Immature natural killer cell (primary cell): ENCODE data around the gene CFAP91. TPM values are rescaled to one million over a fixed set of nuclear protein-coding genes. Genes with fewer than 3 reads are reported as not detected.
A peak's percentile ranks its signal among the peaks of the same experiment; 100 is the strongest.

ENCODE experiments used
- DNase-seq, 3 donors: peaks; one replicate each; pipeline ENCODE4 v3.0.0; 2022; ENCODE audit warnings: mixed read lengths in 1 of 3
- H3K27ac Mint-ChIP-seq, 6 donors: one replicate each; pipeline ENCODE4 v1.8.0; 2020; ENCODE audit warnings: mixed read lengths in 6 of 6, mild to moderate bottlenecking in 5 of 6, inconsistent platforms in 4 of 6, moderate library complexity in 3 of 6
- H3K27me3 Mint-ChIP-seq, 3 donors: one replicate each; pipeline ENCODE4 v1.8.0; 2020 to 2021; ENCODE audit warnings: low read depth in 3 of 3, mild to moderate bottlenecking in 3 of 3, mixed read lengths in 3 of 3, moderate library complexity in 3 of 3, inconsistent platforms in 1 of 3
- H3K36me3 Mint-ChIP-seq, 3 donors: one replicate each; pipeline ENCODE4 v1.8.0; 2020; ENCODE audit warnings: mixed read lengths in 3 of 3, inconsistent platforms in 2 of 3, mild to moderate bottlenecking in 2 of 3
- H3K4me1 Mint-ChIP-seq, 2 donors: one replicate each; pipeline ENCODE4 v1.8.0; 2020; ENCODE audit warnings: inconsistent platforms in 2 of 2, mild to moderate bottlenecking in 2 of 2, mixed read lengths in 2 of 2, moderate library complexity in 1 of 2
- H3K4me3 Mint-ChIP-seq, 5 donors: one replicate each; pipeline ENCODE4 v1.8.0; 2020; ENCODE audit warnings: mild to moderate bottlenecking in 5 of 5, mixed read lengths in 5 of 5, inconsistent platforms in 3 of 5, moderate library complexity in 3 of 5
- H3K9me3 Mint-ChIP-seq, 6 donors: one replicate each; pipeline ENCODE4 v1.8.0; 2020; ENCODE audit warnings: mild to moderate bottlenecking in 6 of 6, mixed read lengths in 6 of 6, inconsistent platforms in 4 of 6, moderate library complexity in 3 of 6
- polyA plus RNA-seq, 3 donors: library from polyadenylated mRNA; unstranded; fragments of 300-500 nt; fragmentation: Illumina TruSeq; gene quantifications; one replicate each; pipeline ENCODE4 v1.2.3, GENCODE V29; 2021

Gene CFAP91
- polyA plus RNA-seq, result not detected

DNA sequence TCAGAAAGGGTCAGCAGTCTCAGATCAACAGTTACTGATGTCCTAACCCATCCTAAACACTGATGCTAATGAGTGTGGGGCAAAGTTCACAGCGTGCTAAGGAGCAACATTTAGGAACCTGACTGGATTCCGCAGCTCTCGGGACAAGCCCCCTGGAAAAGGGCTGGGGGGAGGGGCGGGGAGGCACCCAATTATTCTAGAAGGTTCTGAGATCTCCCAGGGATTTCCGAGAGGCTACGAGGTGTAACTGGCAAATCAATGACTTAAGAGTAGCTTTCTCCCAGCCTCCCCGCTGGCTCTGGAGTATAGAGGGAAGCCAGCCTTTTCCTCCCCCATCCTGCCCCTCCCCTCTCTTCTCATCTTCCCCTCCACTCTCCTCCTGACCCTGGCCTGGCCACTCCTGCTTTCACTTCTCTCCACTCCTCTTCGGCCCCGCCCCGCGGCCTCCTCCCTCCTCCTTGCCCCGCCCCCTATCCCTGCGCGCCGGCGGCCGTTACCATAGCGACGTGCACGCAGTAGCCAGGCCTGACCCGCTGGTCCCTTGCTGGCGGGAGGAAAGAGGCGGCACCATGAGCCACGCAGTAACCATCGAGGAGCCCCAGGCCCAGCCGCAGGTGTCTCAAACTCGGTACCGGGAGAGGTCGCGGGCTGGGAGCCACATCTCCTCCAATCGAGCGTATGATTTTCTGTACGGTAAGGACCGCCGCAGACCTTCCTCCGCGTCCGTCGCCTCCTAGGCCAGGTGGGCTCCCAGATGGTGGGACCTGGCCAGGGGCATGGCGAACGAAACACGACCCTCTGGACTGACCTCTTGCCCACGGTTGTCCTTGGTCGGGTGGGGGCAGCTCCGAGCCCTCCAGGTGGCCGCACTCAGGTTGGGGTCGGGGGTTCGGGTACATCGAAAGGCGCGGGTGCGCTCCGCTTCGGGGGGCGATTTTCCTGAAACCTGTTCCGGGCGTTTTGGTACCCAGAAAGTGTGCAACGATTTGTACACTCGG lies at the start of gene CFAP91:
Gene CFAP91, plus strand, starts transcription at position 493 of the 998 bp plus-strand sequence. Its CDS starts 77 bp downstream, at position 570.
- H3K4me3 Mint-ChIP-seq, result peak within 1 kb of the TSS; percentile 74 to 83 (median 78)
- no peaks in the 10 kb centered on the region for H3K36me3 Mint-ChIP-seq
- peak within 1 kb of the TSS in 5 of 6 donors; percentile 43 to 73 (median 69) for H3K27ac Mint-ChIP-seq
- peaks cover 2 to 4% (median 4%) of the 10 kb centered on the region in 3 donors for H3K27me3 Mint-ChIP-seq
- peaks cover 30 to 44% of the 10 kb centered on the region in 2 donors for H3K4me1 Mint-ChIP-seq
- peak; percentile 84 to 86 (median 84) for DNase-seq
- H3K9me3 Mint-ChIP-seq, result no peaks in the 10 kb centered on the region

DNA sequence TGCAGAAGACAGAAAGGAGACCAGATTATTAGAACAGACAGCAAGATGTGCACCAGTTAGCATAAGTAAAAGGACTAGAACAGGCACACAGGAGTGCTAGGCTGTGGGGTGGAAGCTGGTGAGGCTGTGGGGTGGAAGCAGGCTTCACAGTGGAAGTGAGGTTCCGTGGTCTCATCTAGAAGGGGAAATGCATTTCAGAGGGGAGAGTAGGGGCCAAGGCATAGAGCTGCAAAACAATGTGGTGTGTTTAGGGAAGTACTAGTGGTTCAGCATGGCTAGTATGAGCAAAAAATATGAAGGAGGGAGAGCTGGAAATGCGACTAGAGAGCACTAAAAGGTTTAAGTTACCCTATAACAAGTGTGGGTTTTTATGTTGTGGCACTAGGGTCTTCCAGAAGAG lies 48.9 kb upstream of the CFAP91 start:
- peaks cover 0 to 35% (median 30%) of the 10 kb centered on the region in 3 donors for H3K36me3 Mint-ChIP-seq
- DNase-seq, result no peak
- H3K27me3 Mint-ChIP-seq, result no peaks in the 10 kb centered on the region
- H3K27ac Mint-ChIP-seq, result no peak overlapping the region
- no peak overlapping the region for H3K4me3 Mint-ChIP-seq
- H3K9me3 Mint-ChIP-seq, result no peaks in the 10 kb centered on the region
- no peaks in the 10 kb centered on the region for H3K4me1 Mint-ChIP-seq

DNA sequence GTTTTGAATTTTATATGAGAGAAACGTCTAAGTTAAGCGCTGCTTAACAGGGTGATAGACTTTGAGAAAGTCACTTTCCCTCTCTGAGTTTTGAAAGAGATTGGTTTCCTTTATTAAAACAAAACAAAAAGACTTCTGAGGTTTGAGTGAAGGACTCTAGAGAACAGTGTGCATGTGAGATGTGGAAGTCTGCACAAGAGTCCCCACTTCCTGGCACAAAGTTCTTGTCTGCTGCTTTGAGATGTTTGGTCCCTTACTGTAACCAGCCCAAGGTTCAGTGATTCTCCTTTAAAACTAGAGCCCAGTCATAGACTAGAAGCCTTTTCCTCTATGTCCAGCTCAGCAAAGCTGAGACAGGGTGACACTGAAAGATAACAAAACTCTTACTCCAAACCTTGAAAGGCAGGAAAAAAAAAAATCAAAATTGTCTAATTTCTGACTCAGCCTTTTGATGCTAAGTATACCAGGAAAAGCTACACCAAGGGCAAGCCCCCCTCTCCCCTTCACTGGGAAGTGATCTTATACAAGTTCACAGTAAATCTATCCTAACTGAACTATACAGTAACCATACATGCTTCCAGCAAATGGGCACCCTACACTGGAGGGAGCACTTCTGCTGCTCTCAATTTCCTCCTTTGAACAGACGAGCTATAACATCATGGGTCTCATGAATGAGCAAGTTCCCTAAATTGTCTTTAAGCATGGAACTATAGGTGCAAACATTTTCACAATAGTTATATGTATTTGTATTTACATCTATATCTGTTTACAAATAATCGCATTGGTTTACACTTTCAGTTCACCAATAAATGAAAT lies 44.7 kb upstream of the CFAP91 start:
- H3K4me1 Mint-ChIP-seq, result no peaks in the 10 kb centered on the region

DNA sequence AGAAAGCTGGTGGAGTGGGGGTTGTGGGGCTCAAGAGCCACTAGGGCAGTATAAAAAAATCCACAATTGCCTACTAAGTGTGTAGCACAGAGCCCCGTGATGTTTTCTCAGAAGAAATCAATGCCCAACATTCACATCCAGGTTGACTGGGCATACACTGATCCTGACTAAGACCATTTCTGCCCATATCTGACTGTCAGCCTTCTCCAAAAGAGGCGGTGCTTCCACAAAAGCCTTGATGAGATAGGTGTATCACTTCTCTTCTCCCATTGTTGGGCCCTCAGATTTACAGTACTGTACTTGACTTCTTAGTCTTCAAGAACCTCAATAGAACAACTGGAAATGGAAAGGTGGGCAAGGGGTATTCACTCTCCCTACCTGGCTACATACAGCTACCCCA lies 43.8 kb upstream of the CFAP91 start:
- Mint-ChIP-seq H3K9me3 (no peaks in the 10 kb centered on the region), H3K4me3 (no peak overlapping the region), H3K4me1 (no peaks in the 10 kb centered on the region)

More for the DNA sequence above, 44.7 kb upstream of the CFAP91 start:
- no peak for DNase-seq
- Mint-ChIP-seq H3K27ac (no peak overlapping the region), H3K4me3 (no peak overlapping the region), H3K9me3 (no peaks in the 10 kb centered on the region), H3K36me3 (peaks cover 4 to 30% (median 22%) of the 10 kb centered on the region in 3 donors), H3K27me3 (no peaks in the 10 kb centered on the region)

DNA sequence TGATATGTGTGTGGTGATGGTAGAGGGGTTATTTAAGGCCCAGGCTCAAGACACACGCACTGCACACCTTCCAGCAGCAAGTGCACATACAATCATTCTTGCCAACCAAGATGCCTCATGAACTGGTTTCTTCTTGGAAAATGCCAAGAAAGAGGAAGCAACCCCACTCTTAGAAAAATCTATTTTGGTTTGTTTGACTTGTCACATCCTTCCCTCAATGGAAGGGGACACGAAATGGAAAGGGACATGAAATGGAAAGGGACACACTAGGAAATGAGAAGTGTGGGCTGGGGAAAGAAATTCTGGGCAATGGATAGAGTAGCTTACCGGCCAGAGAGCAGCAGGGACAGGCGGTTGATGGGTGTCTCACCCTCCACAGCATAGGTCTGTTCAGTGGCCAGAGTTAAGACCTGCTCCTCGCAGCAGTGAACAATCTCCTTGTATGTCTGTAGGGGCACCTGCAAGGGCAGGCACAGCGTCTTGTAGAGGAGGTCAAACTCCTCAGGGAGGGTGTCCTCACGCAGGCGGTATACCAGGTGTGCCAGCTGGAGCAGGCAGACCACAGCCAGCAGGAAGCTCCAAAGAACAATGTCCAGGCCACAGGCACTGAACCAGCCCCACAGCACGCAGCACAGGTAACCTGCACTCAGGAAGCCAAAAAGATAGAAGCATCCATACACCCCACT lies 43.1 kb upstream of the CFAP91 start:
- Mint-ChIP-seq H3K36me3 (peaks cover 4 to 26% (median 22%) of the 10 kb centered on the region in 3 donors), H3K9me3 (no peaks in the 10 kb centered on the region), H3K27me3 (no peaks in the 10 kb centered on the region), H3K27ac (no peak overlapping the region), H3K4me1 (no peaks in the 10 kb centered on the region), H3K4me3 (no peak overlapping the region)
- no peak for DNase-seq

More for the DNA sequence above, 43.8 kb upstream of the CFAP91 start:
- H3K27me3 Mint-ChIP-seq, result no peaks in the 10 kb centered on the region
- H3K27ac Mint-ChIP-seq, result no peak overlapping the region
- no peak for DNase-seq
- peaks cover 4 to 27% (median 22%) of the 10 kb centered on the region in 3 donors for H3K36me3 Mint-ChIP-seq

DNA sequence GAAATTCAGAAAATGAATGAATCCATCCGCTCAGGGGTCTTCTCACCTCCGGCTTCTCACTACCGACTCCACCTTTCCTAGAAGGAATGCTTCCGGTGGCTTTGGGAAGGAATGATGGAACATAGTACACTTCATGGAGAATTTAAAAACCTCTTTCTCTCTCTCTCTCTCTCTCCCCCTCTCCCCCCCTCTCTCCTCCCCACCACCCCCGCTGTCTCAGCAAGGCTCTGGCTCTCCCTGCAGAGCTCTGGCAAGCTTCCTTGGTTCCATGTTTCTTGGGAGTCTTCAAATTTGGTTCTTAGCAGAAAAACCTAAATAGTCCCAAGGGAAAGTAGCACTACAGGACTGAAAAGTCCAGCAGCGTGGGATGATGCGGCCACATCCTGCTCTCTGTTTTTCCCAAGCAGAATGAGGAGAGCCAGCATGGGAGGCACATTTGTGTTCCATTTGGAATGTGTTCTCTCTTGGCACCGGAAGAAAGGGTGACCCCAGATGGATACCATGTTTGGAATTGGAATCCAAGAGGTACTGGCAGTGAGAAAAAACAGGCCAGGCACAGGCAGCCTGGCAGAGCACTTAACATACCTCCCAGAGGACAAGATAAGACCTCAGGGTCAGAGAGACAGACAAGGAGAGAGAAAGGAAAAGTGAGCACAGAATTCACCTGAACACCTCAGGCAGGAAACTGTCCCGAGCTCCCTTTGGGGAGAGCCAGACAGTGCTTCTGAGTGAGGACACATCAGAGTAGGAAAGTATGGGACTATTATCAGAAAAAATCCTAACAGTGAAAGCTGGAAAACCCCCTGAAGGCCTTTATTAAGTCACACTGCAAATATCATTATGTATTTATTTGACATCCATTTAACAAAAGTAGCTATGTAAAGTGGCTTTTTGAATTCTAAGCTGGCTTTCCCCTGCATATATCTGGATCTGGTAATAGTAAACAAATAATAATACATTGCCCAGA lies 42.1 kb upstream of the CFAP91 start, which contains the start of gene POPDC2:
Gene POPDC2, minus strand, starts transcription at position 116 of the 967 bp plus-strand sequence. CDS start 166 bp downstream, outside the sequence.
- Mint-ChIP-seq H3K27me3 (peaks cover 0 to 2% (median 0%) of the 10 kb centered on the region in 3 donors), H3K4me3 (no peak within 1 kb of the TSS), H3K27ac (no peak within 1 kb of the TSS), H3K9me3 (no peaks in the 10 kb centered on the region), H3K4me1 (no peaks in the 10 kb centered on the region), H3K36me3 (peaks cover 4 to 26% (median 18%) of the 10 kb centered on the region in 3 donors)
- DNase-seq, result no peak

DNA sequence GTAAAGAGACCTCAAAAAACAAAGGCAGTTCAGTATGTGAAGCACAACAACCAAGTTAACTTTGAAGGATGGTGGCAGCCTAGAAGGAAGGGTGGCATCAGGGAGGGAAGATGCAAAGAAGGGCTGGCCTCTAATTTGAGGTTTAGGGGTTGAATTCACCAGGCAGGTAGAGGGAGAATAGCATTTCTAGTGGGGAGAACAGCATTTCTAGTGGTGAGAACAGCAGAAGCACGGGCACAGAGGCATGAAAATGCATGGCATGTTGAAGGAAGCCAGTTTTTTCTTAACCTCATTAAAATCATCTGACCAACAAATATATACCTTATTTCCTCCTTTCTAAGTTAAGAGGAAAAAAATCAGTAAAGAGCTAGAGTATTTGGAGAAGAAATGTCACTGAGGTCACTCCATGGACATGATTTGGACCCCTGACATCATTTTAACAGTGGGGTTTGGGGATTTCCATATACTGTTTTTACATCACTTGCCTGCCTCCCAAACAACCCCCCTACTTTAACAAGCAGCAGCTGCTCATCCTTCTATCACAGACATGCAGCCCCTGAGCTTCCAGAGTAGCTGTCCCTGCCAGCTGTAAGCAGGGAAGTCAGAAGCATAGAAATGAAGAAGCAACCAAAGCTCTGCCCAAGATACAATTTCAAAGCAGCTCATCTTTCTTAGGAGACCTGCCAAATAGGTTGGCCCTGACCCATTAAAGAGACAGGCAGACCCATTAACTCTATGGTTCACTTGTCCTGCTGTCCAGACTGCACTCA lies 40.0 kb upstream of the CFAP91 start:
- Mint-ChIP-seq H3K4me1 (no peaks in the 10 kb centered on the region), H3K9me3 (no peaks in the 10 kb centered on the region), H3K36me3 (peaks cover 4 to 15% (median 9%) of the 10 kb centered on the region in 3 donors), H3K4me3 (no peak overlapping the region), H3K27me3 (peaks cover 0 to 2% (median 0%) of the 10 kb centered on the region in 3 donors), H3K27ac (peak overlapping the region in 1 of 6 donors; percentile 10)
- DNase-seq, result no peak

DNA sequence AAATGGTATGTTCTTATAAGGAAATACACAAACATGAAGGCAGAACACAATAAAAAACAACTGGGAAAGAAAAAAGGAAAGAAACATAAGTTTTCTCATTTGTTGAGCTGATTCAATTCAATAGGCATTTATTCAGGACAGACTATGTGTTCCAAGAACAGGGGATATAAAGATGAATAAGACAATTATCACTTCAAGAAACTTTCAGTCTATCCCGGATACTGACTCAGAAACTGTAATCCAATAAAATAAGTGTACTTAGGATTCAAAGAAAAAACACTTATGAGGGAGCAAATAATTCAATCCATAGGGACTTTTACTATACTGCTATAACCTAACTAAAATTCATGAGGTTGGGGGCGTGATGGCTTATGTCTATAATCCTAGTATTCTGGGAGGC lies 38.9 kb upstream of the CFAP91 start:
- Mint-ChIP-seq H3K9me3 (no peaks in the 10 kb centered on the region), H3K4me3 (no peak overlapping the region)

DNA sequence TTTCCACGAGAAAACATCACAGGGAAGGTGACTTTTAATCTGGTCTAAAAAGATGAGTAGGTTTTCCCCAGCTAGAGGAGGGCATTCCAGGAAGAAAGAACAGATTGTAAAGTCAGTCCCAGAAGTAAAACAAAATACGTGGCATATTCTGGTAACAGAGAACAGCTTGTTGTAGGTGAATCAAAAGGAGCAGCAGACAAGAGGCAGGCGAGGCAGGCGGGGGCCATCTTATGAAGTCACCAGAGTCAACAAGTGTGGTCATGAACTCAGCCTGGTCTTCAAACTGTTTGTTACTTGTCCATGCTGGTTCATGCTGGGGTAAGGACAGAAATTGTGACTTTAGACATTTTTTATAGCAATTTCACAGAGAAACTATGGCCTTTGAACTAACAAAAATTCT lies 38.5 kb upstream of the CFAP91 start:
- Mint-ChIP-seq H3K36me3 (peaks cover 4 to 6% (median 6%) of the 10 kb centered on the region in 3 donors), H3K27me3 (peaks cover 0 to 2% (median 0%) of the 10 kb centered on the region in 3 donors), H3K27ac (peak overlapping the region in 2 of 6 donors; percentile 12 to 21)

More for the DNA sequence above, 38.9 kb upstream of the CFAP91 start:
- Mint-ChIP-seq H3K4me1 (no peaks in the 10 kb centered on the region), H3K27ac (peak overlapping the region in 2 of 6 donors; percentile 21 to 59), H3K27me3 (peaks cover 0 to 2% (median 0%) of the 10 kb centered on the region in 3 donors), H3K36me3 (peaks cover 4 to 5% (median 5%) of the 10 kb centered on the region in 3 donors)
- no peak for DNase-seq

DNA sequence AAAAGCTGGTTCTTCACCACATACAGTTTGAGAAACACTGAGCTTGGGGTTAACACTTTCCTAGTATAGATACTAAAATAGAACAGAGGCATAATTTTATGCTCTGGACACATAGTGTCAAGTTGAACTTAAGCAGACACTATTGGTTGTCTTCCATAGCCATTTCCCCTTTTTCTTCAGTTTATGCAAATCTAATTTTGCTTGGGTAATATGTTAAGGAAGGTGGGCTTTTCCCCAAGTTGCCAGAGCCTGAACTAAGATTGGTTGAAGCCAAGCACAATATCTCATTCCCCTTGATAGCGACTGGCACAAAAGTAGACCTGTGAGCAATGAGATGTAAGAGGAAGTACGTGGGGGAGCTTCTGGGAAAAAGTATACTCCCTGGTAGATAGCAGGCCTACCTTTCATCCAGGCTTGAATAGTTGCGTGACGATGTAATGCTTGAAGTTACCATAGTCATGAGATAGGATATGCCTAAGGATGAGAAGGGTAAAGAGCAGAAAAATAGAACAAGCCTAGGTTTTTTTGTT lies 37.9 kb upstream of the CFAP91 start:
- H3K9me3 Mint-ChIP-seq, result no peaks in the 10 kb centered on the region
- no peak overlapping the region for H3K4me3 Mint-ChIP-seq
- DNase-seq, result no peak
- H3K27me3 Mint-ChIP-seq, result peaks cover 0 to 2% (median 0%) of the 10 kb centered on the region in 3 donors
- peaks cover 0 to 1% of the 10 kb centered on the region in 2 donors for H3K4me1 Mint-ChIP-seq
- H3K36me3 Mint-ChIP-seq, result peaks cover 0 to 12% (median 3%) of the 10 kb centered on the region in 3 donors
- H3K27ac Mint-ChIP-seq, result peak overlapping the region in 1 of 6 donors; percentile 12

More for the DNA sequence above, 38.5 kb upstream of the CFAP91 start:
- no peaks in the 10 kb centered on the region for H3K4me1 Mint-ChIP-seq
- DNase-seq, result no peak
- H3K4me3 Mint-ChIP-seq, result no peak overlapping the region
- no peaks in the 10 kb centered on the region for H3K9me3 Mint-ChIP-seq

DNA sequence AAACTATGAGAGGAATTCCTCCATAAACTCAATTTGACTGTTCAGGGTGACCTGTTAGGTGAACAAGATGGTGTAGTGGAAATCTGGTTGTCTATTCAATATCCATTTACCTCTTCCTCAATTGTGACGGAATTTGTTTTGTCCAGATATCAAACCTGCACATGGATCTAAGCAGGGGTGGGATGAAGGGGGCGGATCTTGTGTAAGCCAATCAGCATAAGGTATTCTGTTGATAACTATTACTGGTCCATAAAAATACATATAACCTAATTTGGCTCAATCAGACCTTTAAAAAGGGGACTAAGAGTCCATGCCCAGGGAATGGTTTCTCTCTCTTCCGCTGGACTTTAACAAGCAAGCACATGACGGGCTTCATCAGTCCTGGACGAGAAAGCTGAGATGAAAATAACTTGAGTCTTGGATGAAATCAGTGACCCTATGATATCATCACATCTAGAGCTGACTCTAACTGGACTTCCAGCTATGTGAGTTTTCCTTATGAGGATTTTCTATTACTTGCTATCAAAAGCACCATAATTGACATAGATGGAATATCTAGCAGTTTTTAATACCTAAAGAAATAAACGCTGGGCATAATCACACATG lies 36.8 kb upstream of the CFAP91 start:
- H3K4me3 Mint-ChIP-seq, result no peak overlapping the region
- H3K27ac Mint-ChIP-seq, result peak overlapping the region in 1 of 6 donors; percentile 73
- peaks cover 0 to 2% of the 10 kb centered on the region in 2 donors for H3K4me1 Mint-ChIP-seq
- H3K9me3 Mint-ChIP-seq, result no peaks in the 10 kb centered on the region
- H3K27me3 Mint-ChIP-seq, result peaks cover 0 to 2% (median 0%) of the 10 kb centered on the region in 3 donors
- DNase-seq, result no peak
- peaks cover 0 to 17% (median 3%) of the 10 kb centered on the region in 3 donors for H3K36me3 Mint-ChIP-seq
